Esophagus squamous epithelium (tissue), 5 donors: ENCODE results near the gene SPATA6. TPM values are rescaled to one million over a fixed set of nuclear protein-coding genes. Genes with fewer than 3 reads are reported as not detected.

Experiments used
- DNase-seq: peaks from one replicate; lab custom pipeline; 2025; lab: John Stamatoyannopoulos, UW
- H3K27ac ChIP-seq, 4 donors: fragments of 200-600 bp; sonication (generic); one replicate each; pipeline ENCODE4 v1.5.1; 2016 to 2019; ENCODE audit warnings: mild to moderate bottlenecking in 1 of 4
- H3K27me3 ChIP-seq, 4 donors: fragments of 200-600 bp; sonication (generic); 1 replicate in 3 of 4; 2 replicates in 1 of 4; pipeline versions ENCODE4 v1.5.1 to v1.6.0; 2017 to 2021; ENCODE audit warnings: antibody characterized with exemption in 1 of 4
- H3K36me3 ChIP-seq, 3 donors: fragments of 200-600 bp; sonication (generic); one replicate each; pipeline ENCODE4 v1.5.1; 2016 to 2019
- H3K4me1 ChIP-seq, 3 donors: fragments of 200-600 bp; sonication (generic); one replicate each; pipeline ENCODE4 v1.5.1; 2017 to 2019
- H3K4me3 ChIP-seq, 4 donors: fragments of 200-600 bp; sonication (generic); 1 replicate in 3 of 4; 2 replicates in 1 of 4; pipeline ENCODE4 v1.5.1; 2016 to 2019; ENCODE audit warnings: mild to moderate bottlenecking in 2 of 4, moderate library complexity in 1 of 4
- H3K9me3 ChIP-seq, 3 donors: fragments of 200-600 bp; sonication (generic); one replicate each; pipeline ENCODE4 v1.5.1; 2016 to 2019
- POLR2A ChIP-seq, 4 donors: fragments of 450-650 bp; IDR thresholded peaks; one replicate each; pipeline ENCODE4 v1.6.1; 2017; ENCODE audit warnings: antibody characterized with exemption in 4 of 4, mild to moderate bottlenecking in 4 of 4, moderate library complexity in 3 of 4
- WGBS, 2 donors: methylation state at CpG; one replicate each; pipeline ENCODE4 v1.1.5; 2018; 5-methylcytosine and 5-hydroxymethylcytosine counted together
- intact Hi-C: fragments of 100-400 bp; cut with DNase I; formaldehyde crosslinking; loops from one replicate; pipeline ENCODE4 v1.15.0; 2022
- total RNA-seq, 4 donors: library from RNA; depleted of rRNA; stranded (reverse); fragments of >200 nt; gene quantifications; one replicate each; pipeline ENCODE4 v1.1.0, GENCODE V29; 2016
- TF ChIP-seq, protein P1 (sequence below), 6 experiments: fragments of 450-650 bp in 4 of 6; fragments of 200-600 bp in 2 of 6; sonication (generic) in 2 of 6; IDR thresholded peaks; one replicate each; pipeline ENCODE4 v1.5.1; 2016 to 2019; ENCODE audit warnings: antibody characterized with exemption in 6 of 6, mild to moderate bottlenecking in 4 of 6, moderate library complexity in 4 of 6
- donor health status: DM: yes; HTN: yes; CAD: no.

SPATA6 gene
- total RNA-seq, 4 donors from 2014 or later: 2.9 to 8.8 (median 7.1) TPM

DNA sequence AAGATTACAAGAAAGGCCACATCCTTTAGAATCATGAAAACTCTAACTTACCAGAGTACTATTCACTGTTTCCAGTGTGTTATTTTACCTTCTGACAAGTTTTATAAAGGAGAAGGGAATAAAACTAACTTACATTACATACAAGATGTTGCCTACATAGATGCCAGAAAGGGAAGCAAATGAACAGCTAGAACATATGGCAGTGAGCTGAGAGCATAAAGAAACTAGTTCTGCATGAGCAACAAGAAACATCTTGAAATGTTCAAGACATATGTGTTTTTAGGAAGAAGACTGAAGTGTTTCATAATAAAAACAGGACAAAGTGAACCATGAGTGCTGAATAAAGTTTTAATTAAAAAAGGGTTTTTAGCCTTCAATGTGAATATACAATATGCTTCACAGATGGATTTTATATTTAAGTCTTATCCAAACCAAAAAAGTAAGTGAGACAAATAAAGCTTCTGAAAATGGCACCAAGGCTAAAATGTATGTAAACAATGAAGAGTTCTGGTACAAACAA is 210.1 kb downstream of the SPATA6 start:
- H3K4me1 ChIP-seq: no peaks in the 10 kb centered on the region
- no peaks in the 10 kb centered on the region for H3K36me3 ChIP-seq
- intact Hi-C loops: no loop called here
- no peak for TF ChIP-seq POLR2A (IDR thresholded peaks at IDR 0.05)
- H3K4me3 ChIP-seq: no peak overlapping the region
- H3K27ac ChIP-seq: no peak overlapping the region
- no peaks in the 10 kb centered on the region for H3K9me3 ChIP-seq
- DNase-seq: no peak
- H3K27me3 ChIP-seq: no peaks in the 10 kb centered on the region

DNA sequence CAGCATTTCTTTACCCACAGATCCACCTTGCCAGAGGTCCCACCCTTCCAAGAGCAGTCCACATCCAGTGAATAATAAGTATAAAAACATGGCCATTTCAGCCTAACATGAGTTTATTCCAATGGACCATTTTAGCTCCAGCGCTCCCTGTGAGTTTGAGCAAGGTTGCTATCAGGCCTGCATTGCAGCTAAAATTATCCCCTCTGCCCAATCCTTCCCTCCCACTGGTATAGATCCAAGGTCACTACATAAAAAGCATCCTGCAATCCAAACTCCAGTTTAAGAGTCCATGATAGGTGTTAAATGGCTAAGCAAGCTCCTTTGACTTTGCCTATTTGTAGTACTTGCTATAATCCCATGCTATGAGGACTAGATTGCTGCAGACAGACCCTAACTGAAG is 213.9 kb downstream of the SPATA6 start:
- DNase-seq: no peak
- intact Hi-C loops: no loop called here
- 86 to 100% methylated on average over 1 of the region's 1 CpG for WGBS, 2 donors
- no peaks in the 10 kb centered on the region for H3K27me3 ChIP-seq
- no peaks in the 10 kb centered on the region for H3K4me1 ChIP-seq
- H3K9me3 ChIP-seq: no peaks in the 10 kb centered on the region
- no peaks in the 10 kb centered on the region for H3K36me3 ChIP-seq
- TF ChIP-seq, protein P1, sequence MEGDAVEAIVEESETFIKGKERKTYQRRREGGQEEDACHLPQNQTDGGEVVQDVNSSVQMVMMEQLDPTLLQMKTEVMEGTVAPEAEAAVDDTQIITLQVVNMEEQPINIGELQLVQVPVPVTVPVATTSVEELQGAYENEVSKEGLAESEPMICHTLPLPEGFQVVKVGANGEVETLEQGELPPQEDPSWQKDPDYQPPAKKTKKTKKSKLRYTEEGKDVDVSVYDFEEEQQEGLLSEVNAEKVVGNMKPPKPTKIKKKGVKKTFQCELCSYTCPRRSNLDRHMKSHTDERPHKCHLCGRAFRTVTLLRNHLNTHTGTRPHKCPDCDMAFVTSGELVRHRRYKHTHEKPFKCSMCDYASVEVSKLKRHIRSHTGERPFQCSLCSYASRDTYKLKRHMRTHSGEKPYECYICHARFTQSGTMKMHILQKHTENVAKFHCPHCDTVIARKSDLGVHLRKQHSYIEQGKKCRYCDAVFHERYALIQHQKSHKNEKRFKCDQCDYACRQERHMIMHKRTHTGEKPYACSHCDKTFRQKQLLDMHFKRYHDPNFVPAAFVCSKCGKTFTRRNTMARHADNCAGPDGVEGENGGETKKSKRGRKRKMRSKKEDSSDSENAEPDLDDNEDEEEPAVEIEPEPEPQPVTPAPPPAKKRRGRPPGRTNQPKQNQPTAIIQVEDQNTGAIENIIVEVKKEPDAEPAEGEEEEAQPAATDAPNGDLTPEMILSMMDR (IDR thresholded peaks at IDR 0.05): no peak
- TF ChIP-seq POLR2A (IDR thresholded peaks at IDR 0.05): no peak
- no peak overlapping the region for H3K27ac ChIP-seq
- no peak overlapping the region for H3K4me3 ChIP-seq

DNA sequence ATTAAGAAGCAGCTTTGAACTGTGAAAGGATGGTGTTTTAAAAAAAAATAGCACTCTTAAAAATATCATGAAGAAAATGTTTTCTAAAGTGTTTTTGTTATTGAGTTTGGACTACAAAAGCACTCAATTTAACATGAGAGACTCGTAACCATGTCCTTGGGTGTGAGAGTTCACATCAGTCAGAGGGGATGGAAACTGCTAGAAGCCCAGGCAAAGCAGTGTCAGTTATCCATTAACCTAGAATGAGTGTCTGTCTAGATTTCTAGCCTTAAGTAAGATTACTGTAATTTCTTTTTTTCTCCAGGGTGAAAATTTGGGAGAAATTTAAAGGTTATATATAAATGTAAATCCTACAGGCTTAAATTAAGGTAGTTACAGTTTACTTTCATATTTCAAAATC is 217.8 kb downstream of the SPATA6 start:
- no peaks in the 10 kb centered on the region for H3K27me3 ChIP-seq
- H3K4me1 ChIP-seq: no peaks in the 10 kb centered on the region
- no peaks in the 10 kb centered on the region for H3K36me3 ChIP-seq
- no peak overlapping the region for H3K4me3 ChIP-seq
- TF ChIP-seq, protein P1 (IDR thresholded peaks at IDR 0.05): no peak
- TF ChIP-seq POLR2A (IDR thresholded peaks at IDR 0.05): no peak
- no peak overlapping the region for H3K27ac ChIP-seq
- no peaks in the 10 kb centered on the region for H3K9me3 ChIP-seq
- DNase-seq: no peak
- 72 to 89% methylated on average over 1 of the region's 1 CpG for WGBS, 2 donors
- intact Hi-C loops: no loop called here

DNA sequence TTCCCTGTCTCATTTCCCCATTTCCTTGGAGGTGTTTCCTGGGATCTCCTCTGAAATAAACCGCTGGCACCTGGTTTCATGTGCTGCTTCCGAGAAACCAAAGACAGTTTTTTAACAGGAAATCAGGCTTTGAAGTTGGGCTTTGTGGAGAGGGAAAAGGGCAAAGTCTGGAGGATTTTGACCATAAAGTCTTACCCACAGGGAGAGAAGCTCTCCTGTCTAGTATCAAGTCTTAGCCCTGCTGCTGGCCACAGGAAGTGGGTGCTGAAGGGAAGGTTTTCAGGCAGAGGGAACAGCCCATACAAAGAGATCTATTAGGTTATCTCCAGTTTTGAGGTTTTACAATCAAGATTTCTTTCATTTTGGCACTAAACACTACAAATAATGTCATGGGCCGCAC is 220.2 kb downstream of the SPATA6 start:
- peaks cover 1 to 4% (median 4%) of the 10 kb centered on the region in 3 donors for H3K4me1 ChIP-seq
- no peak overlapping the region for H3K4me3 ChIP-seq
- intact Hi-C loops: no loop called here
- no peak overlapping the region for H3K27ac ChIP-seq
- H3K36me3 ChIP-seq: no peaks in the 10 kb centered on the region
- TF ChIP-seq POLR2A (IDR thresholded peaks at IDR 0.05): no peak
- TF ChIP-seq, protein P1 (IDR thresholded peaks at IDR 0.05): no peak
- DNase-seq: no peak
- H3K9me3 ChIP-seq: no peaks in the 10 kb centered on the region
- WGBS, 2 donors: 70 to 92% methylated on average over 1 to 3 of the region's 3 CpGs
- H3K27me3 ChIP-seq: no peaks in the 10 kb centered on the region

DNA sequence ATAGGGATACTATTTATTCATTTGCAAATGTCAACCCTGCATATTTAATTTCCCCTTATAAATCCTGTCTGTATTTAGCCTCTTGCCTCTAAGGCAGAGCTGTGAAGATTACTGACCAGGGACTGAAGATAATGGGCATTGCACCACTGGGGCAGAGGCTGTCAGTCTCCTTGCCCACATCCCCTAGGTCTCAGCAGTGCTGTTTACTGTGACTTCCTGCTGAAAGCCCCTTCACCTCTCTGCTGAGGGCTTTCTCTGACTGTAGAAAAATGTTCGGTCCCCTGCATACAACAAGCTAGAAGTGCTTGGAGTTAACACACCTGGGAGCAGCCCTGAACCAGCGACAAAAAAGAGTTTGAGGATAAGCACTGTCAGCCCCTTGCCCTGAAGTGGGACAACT is 220.7 kb downstream of the SPATA6 start:
- Histone ChIP-seq H3K9me3 (no peaks in the 10 kb centered on the region), H3K4me1 (peaks cover 3 to 9% (median 9%) of the 10 kb centered on the region in 3 donors), H3K27me3 (no peaks in the 10 kb centered on the region), H3K4me3 (no peak overlapping the region), H3K36me3 (no peaks in the 10 kb centered on the region), H3K27ac (no peak overlapping the region)
- no peak for DNase-seq
- intact Hi-C loops: no loop called here
- 82 to 100% methylated on average over 1 to 2 of the region's 2 CpGs for WGBS, 2 donors
- TF ChIP-seq POLR2A (IDR thresholded peaks at IDR 0.05): no peak
- TF ChIP-seq, protein P1 (IDR thresholded peaks at IDR 0.05): no peak

DNA sequence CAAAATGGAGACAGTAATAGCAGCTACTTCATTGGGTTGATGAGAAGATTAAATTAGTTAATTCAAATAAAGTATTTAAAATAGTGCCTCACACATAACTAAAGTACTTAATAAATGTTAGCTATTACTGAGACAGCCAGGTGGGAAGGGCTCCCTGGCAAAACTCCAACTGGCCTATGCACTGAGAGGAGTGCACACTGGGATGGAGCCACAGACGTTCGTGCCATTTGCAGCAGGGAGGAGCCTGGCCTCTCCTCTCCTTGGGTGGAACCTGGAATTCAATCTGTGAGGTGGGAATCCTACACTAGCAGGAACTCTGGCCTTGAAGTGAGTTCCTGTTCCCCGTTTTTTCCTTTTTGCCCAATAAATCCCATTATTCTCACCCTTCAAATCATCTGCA is 221.4 kb downstream of the SPATA6 start:
- no peaks in the 10 kb centered on the region for H3K36me3 ChIP-seq
- WGBS, 2 donors: 43 to 45% methylated on average over 3 of the region's 3 CpGs
- H3K9me3 ChIP-seq: no peaks in the 10 kb centered on the region
- H3K4me1 ChIP-seq: peaks cover 3 to 12% (median 9%) of the 10 kb centered on the region in 3 donors
- intact Hi-C loops: no loop called here
- no peaks in the 10 kb centered on the region for H3K27me3 ChIP-seq
- DNase-seq: no peak
- TF ChIP-seq, protein P1 (IDR thresholded peaks at IDR 0.05): no peak
- TF ChIP-seq POLR2A (IDR thresholded peaks at IDR 0.05): no peak
- no peak overlapping the region for H3K27ac ChIP-seq
- no peak overlapping the region for H3K4me3 ChIP-seq
